Astrocyte (in vitro differentiated cells and primary cell): ENCODE data around the gene SLC10A4.

Experiments used
- EZH2 ChIP-seq: IDR thresholded peaks from 2 replicates; pipeline ENCODE4 v1.6.1; 2012; ENCODE audit warnings: mild to moderate bottlenecking, low read length, inconsistent platforms; ENCODE audit not compliant: insufficient read depth
- TF ChIP-seq, protein P1 (sequence below): IDR thresholded peaks from 2 replicates; pipeline ENCODE4 v1.5.1; 2011; ENCODE audit warnings: low read depth, mild to moderate bottlenecking, inconsistent platforms, low read length, moderate library complexity; ENCODE audit not compliant: insufficient read depth

DNA sequence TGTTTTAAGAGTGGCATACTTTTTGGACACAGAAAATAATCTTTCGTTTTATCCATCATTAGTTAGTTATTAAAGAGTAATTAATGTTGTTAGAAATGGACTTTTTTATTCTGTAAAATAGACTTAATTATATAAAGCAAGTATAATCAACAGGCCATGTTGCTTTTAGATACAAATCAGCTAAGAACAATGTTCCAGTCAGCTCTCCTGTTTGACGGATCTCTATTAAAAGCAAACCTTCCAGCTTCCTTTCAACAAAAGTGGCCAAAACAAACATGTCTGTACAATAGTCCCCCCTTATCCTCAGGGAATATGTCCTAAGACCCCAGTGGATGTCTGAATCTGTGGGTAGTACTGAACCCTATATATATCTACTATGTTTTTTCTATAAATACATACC, 4.9 kb upstream of the SLC10A4 start:
- TF ChIP-seq, protein P1, sequence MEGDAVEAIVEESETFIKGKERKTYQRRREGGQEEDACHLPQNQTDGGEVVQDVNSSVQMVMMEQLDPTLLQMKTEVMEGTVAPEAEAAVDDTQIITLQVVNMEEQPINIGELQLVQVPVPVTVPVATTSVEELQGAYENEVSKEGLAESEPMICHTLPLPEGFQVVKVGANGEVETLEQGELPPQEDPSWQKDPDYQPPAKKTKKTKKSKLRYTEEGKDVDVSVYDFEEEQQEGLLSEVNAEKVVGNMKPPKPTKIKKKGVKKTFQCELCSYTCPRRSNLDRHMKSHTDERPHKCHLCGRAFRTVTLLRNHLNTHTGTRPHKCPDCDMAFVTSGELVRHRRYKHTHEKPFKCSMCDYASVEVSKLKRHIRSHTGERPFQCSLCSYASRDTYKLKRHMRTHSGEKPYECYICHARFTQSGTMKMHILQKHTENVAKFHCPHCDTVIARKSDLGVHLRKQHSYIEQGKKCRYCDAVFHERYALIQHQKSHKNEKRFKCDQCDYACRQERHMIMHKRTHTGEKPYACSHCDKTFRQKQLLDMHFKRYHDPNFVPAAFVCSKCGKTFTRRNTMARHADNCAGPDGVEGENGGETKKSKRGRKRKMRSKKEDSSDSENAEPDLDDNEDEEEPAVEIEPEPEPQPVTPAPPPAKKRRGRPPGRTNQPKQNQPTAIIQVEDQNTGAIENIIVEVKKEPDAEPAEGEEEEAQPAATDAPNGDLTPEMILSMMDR = no peak
- TF ChIP-seq EZH2 = no peak
